SHP77 (cell line): Measurements from ENCODE around the gene ZCCHC13.
"Not testable (repeated sequence)": the region's sequence is repeated elsewhere in the genome, so short reads cannot be mapped to it uniquely, and the experiment has no call there.

ENCODE experiments used
- DNase-seq, 2 experiments: peaks; one replicate each; lab custom pipeline; 2025; lab: John Stamatoyannopoulos, UW

ZCCHC13 gene

GRCh38 chrX:74321191-74321590 is 17.2 kb downstream of the ZCCHC13 start:
- DNase-seq = no peak

DNA sequence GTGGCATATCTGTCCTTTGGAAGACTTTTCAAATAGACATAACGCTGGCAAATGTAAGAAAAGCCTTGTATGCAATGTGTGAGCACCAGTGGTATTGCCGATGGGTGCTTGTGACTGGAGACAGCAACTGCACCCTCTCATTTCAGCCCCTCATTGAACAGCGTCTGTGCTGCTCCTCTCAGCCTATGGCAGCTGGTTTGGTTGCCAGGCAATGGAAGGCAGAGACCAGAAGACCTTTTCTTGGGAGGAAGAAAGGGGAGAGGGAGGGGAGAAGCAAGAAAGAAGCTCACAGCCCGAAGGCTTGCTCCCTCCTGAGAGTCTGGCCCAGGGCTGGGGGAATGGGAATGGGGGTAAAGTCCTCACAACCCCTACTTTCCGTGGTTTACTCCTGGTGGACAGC is 20.2 kb downstream of the ZCCHC13 start:
- no peak for DNase-seq

DNA sequence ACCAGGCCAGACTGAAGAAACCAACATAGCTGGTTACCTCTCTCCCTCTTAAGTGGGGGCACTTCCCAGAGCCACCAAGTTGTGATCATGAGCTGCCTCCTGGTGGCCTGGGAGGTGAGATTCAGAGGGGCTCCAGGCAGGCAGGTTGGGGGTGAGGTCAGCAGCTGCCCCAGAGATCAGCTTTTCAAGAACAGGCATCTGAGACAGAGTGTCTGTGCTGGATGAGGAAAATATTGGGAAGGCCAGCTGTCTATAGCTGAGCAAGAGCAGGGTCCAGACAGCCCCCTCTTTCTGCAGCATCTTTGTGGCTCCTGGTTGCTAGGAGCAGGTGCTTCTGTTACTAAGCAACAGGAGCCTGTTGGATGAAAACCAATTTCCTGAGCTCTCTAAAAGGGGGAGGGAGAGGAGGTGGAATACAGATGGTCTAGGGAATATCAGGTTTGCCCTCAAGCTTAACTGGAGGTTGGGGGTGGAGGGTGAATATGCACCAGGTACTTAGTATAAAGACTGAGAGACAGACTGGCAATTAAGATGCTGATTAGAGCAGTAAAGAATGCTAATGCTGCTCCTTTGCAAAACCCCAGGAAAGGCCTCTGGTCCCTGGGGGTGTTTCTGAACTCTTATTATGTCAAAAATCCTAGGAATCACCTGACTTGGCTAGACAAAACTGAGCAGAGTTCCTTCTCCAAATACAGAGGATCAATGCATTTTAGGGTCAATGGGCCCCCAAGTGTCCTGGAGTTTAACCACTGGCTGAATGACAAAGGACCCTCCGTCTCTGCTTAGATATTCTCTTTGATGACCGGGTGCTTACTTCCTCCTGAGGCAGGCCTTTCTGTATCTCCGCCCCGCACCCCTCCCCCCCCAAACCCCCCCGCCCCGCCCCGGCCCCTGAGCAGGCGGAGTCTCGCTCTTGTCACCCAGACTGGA is 21.4 kb downstream of the ZCCHC13 start:
- no peak for DNase-seq

DNA sequence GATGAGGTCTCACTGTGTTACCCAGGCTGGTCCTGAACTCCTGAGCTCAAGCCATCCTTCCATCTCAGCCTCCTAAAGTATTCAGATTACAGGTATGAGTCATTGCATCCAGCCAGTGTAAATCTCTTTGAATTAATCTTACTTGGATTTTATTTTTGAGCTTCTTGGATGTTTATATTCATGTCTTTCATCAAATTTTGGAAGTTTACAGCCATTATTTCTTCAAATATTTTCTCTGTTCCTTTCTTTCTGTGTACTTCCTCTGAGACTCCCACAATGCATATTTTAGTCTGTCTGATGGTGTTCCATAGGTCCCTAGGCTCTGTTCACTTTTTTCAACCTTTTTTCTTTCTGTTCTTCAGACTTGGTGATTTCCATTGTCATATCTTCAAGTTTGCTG is 34.9 kb downstream of the ZCCHC13 start:
- no peak for DNase-seq

GRCh38 chrX:74340051-74340450 is 36.1 kb downstream of the ZCCHC13 start:
- DNase-seq = no peak

- not testable (repeated sequence) for DNase-seq
Observed at GRCh38 chrX:74342211-74342610, 38.2 kb downstream of the ZCCHC13 start.

DNA sequence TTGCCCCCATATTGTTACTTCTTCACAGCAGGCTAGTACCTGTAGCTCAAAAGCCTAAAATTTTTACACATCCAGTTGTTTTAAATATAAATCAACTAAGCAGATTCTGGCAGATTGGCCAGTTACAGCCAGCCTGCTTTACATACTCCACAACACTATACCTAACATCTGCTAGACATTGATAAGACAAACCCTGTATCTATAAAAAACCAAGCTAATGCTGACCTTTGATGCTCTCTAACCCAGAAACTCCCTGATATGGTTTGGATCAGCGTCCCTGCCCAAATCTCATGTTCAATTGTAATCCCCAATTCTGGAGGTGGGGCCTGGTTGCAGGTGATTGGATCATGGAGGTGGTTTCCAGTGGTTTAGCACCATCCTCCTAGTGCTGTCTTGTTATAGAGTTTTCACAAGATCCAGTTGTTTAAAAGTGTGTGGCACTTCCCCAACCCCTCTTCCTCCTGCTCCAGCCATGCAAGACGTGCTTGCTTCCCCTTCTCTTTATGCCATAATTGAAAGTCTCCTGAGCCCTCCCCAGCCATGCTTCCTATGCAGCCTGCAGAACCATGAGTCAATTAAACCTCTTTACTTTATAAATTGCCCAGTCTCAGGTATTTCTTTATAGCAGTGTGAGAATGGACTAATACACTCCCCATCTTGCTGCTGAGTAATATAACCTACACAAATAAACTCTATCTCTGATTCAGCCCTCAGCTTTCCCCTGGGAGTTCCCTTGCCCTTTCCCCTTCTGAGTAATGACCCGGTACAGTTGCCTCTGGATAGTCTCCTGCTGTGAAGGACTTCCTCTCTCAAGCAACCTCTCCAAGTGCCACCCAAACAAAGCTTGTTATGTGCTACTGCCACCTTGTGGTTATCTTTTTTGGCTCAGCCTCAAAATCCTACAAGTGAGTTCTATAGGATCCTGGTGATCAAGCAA is 39.6 kb downstream of the ZCCHC13 start:
- DNase-seq = peak; percentile 46 to 49

DNA sequence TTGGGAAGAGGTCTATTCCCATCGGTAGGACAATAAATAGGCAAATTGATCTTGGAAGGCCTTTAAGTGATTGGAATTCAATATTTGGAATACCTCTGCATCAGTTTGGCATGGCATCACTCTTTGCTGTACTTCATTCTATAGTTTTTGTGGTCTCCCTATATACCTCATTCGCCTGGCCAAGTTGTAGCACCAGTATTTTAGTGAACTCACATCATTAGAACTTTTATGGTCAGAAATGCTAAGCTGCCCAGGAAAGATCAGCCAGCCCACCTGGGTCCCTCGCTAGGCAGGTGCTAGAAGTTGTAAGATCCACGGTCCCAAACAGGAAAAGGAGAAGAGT is 40.3 kb downstream of the ZCCHC13 start:
- no peak for DNase-seq

DNA sequence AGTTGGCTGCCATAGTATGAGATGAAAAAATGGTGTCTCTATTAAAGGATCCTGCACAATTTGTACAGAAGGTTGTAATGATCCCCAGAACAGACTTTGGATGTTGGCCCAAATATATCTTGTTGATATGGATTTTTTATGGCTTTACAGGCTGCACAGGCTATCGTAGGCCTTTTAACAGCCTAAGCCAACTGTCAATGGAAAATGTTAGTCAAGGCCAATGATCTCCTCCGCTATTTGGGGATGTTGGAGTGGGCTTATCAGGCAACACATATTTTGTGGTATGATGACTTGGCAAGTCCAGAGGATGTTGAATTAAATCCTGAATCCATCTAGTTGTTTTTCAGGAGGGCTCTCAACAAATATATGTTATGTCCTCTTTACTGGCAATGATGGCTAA is 42.1 kb downstream of the ZCCHC13 start:
- DNase-seq = no peak

GRCh38 chrX:74349387-74349786 is 45.4 kb downstream of the ZCCHC13 start:
- DNase-seq = no peak

DNA sequence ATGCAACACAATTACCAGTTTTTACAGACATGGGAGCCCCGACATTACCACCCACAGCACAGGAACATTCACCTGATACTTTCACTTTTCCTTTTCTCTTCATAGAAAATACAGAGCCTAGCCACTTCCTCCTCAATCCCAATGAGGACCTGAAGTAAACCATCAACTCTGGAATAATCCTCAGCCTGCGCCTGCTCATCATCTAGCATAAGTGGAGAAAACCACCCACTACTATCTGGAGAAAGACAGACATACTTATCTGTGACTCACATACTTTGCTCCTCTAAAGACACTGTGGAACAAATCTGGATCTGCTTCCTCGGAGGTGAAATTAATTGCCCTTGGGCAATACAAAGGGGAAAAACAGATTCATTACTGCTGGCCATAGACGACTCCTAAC is 47.8 kb downstream of the ZCCHC13 start:
- DNase-seq = no peak

DNA sequence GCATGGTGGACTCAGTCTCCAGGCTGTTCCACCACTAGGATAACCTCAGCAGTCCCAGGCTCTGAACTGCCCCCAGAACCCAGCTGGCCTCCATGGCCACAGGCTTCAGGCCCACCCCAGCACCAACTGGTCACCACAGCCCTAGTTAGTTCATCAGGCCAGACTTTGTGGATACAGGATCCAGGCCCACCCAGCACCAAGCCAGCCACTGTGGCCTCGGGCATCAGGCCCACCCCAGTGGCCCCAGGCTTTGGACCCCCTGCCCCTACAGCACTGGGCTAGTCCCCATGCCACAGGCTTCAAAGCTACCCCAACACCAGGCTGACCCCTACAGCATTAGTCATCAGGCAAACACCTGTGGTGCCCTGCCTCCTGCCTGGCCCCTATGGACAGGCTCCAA is 50.0 kb downstream of the ZCCHC13 start:
- no peak for DNase-seq
